NB4 (cell line): ENCODE measurements around the gene MYO1A.

ENCODE experiments used
- DNase-seq: peaks from one replicate; pipeline ENCODE4 v3.0.0; 2010; ENCODE audit warnings: low read depth
- H3K4me3 ChIP-seq: one replicate; pipeline ENCODE4 v1.5.1; 2011; ENCODE audit warnings: mild to moderate bottlenecking, low read depth, low read length, moderate library complexity
- CTCF ChIP-seq: IDR thresholded peaks from one replicate; pipeline ENCODE4 v1.5.1; 2012; ENCODE audit warnings: low read depth, low read length
- MAX ChIP-seq: IDR thresholded peaks from 2 replicates; pipeline ENCODE4 v1.6.1; 2011; ENCODE audit warnings: low read depth, low read length
- MYC ChIP-seq: IDR thresholded peaks from 2 replicates; pipeline ENCODE4 v1.6.1; 2011; ENCODE audit warnings: low read depth, low read length
- POLR2A ChIP-seq: IDR thresholded peaks from 2 replicates; pipeline ENCODE4 v1.6.1; 2011; ENCODE audit warnings: mild to moderate bottlenecking; ENCODE audit not compliant: insufficient read length; ENCODE audit errors: extremely low read depth

MYO1A gene

GRCh38 chr12:57000393-57000792 is 49.5 kb downstream of the MYO1A start:
- TF ChIP-seq POLR2A (no peak), MYC (no peak), CTCF (no peak), MAX (no peak)
- DNase-seq, result no peak
- H3K4me3 ChIP-seq, result no peak overlapping the region

- no peak for TF ChIP-seq CTCF
- no peak for TF ChIP-seq POLR2A
- no peak for TF ChIP-seq MYC
- no peak for TF ChIP-seq MAX
- DNase-seq, result no peak
- no peak overlapping the region for H3K4me3 ChIP-seq
These were observed 50.5 kb downstream of the MYO1A start for GRCh38 chr12:56999456-56999855.

- DNase-seq, result no peak
- TF ChIP-seq POLR2A (no peak), MYC (no peak), CTCF (no peak), MAX (no peak)
- no peak overlapping the region for H3K4me3 ChIP-seq
These were observed 50.9 kb downstream of the MYO1A start for GRCh38 chr12:56998981-56999380.

GRCh38 chr12:56998316-56998715 is 51.6 kb downstream of the MYO1A start:
- H3K4me3 ChIP-seq, result no peak overlapping the region
- TF ChIP-seq CTCF, result no peak
- TF ChIP-seq MYC, result no peak
- TF ChIP-seq POLR2A, result no peak
- no peak for TF ChIP-seq MAX
- DNase-seq, result no peak

- no peak for DNase-seq
- H3K4me3 ChIP-seq, result no peak overlapping the region
These were observed 53.0 kb downstream of the MYO1A start for GRCh38 chr12:56996793-56997545.

More at GRCh38 chr12:56996793-56997545, 53.0 kb downstream of the MYO1A start:
- no peak for TF ChIP-seq POLR2A
- no peak for TF ChIP-seq MAX
- no peak for TF ChIP-seq MYC
- no peak for TF ChIP-seq CTCF
